NCI-H128 (cell line): Measurements from ENCODE around the gene MPIG6B.

Experiments used
- DNase-seq: peaks from one replicate; lab custom pipeline; 2025; ENCODE audit not compliant: unreplicated experiment; lab: John Stamatoyannopoulos, UW

MPIG6B gene

GRCh38 chr6:31765559-31765909 is 42.4 kb downstream of the MPIG6B start:
- no peak for DNase-seq

- DNase-seq = no peak
These were observed 43.0 kb downstream of the MPIG6B start for GRCh38 chr6:31765910-31766794.

GRCh38 chr6:31767096-31767645 is 44.0 kb downstream of the MPIG6B start:
- DNase-seq = no peak

- no peak for DNase-seq
These were observed 45.4 kb downstream of the MPIG6B start for GRCh38 chr6:31768363-31769257.

DNA sequence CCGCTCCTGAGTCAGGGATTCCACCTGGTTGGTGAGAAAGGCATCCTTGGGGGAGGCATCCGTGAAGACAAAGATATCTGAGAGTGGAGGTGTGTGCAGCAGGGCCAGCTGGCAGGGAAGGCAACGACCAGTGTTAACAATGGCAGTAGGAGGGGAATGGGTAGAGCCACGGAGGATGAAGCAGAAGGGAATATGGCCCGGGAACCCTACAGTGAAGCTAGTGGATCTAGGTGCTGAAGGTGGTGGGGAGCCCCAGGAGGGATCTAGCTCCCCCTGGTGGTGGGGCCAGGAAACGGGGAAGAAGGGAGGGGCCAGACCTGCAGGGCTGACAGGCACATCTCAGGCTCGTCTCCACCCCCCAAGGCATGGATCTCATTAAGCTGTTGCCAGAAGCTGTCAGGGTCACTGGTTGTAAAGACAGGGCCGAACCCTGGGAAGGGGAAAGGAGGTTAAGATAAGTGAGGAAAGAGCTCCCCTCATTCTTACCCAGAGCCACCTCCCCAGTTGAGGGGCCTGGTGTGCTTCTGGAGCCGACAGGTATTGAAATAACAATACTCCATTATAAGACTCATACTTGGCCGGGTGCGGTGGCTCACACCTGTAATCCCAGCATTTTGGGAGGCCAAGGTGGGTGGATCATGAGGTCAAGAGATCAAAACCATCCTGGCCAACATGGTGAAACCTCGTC is 46.7 kb downstream of the MPIG6B start:
- no peak for DNase-seq

GRCh38 chr6:31770860-31771259 is 47.7 kb downstream of the MPIG6B start:
- no peak for DNase-seq

GRCh38 chr6:31771992-31772358 is 48.8 kb downstream of the MPIG6B start:
- DNase-seq = no peak

DNA sequence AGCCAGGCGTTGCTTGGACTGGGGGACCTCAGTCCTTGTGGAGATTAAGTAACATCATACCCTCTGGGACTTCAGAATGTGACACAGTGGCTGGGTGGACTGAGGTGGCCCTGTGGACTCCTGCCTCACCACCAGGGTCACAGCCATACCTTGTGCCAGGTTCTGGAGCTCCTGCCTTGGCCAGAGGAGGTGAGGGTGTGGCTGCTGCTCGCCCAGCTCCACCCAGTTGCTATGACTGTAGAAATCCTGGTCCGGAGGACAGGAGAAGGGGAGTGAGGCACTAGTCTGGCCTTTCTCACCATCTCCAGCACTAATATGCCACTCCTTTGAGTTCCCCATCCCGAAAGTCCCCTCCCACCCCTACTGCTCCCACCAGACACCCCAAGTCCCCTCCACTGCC is 52.0 kb downstream of the MPIG6B start:
- DNase-seq = no peak

DNA sequence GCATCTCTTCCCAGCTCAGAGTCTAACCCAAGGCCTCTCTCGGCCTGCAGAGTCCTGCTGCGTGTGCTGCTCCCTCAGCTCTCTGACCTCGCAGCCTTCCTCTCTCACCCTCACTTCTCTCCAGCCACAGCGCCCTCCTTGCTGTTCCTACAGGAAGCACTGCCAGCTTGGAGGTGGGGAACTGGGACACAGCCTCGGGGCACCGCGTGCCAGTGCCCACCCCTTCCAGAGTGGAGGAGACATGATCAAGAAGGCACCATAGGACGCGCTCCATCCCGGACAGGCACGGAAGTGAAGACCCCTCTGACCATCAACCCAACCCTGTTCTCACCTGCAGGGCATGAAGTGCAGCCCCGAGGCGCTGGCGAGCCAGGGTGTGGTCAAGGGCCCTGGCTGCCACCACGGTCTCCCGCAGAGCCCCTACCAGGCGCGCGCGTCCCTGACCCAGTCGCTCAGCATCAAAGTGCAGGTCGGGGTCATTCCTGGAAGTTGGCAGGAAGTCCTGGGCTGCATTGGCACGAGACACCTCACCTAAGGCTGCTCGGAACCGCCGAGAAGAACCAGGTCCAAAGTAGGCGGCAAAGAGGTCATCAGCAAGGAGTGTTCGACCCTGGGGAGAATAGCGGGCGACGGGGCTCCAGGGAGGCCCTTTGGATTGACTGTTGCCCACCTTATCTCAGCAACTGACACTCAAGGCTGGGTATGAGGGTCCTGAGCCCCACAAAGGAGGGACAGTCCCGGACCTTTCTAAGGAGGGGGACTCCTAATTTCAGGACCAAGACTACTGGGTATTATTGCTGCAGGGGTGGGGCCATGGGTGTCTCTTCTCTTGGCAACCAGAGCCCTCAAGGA is 52.7 kb downstream of the MPIG6B start:
- DNase-seq = no peak
